ENCODE data around the gene WDR59.

DNA sequence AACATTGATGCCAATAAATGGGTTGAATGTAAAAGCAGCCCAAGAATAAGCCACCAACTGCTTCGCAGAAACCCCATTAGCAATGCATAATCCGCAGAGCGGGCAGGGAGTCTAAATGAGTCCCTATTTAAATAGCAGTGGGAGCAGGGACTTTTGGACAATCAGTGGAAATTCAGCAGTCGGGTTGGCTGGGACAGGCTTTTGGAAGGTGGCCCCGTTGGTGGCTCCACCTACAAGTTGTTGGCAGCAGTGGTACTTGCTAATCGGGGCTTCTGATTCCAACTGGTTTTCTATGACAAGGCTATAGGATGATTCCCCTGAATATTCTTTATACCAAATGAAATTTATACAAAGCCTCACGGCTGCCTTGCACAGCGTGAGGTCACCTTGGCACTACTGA is 86.3 kb downstream of the WDR59 start:
- TF ChIP-seq, protein P1, sequence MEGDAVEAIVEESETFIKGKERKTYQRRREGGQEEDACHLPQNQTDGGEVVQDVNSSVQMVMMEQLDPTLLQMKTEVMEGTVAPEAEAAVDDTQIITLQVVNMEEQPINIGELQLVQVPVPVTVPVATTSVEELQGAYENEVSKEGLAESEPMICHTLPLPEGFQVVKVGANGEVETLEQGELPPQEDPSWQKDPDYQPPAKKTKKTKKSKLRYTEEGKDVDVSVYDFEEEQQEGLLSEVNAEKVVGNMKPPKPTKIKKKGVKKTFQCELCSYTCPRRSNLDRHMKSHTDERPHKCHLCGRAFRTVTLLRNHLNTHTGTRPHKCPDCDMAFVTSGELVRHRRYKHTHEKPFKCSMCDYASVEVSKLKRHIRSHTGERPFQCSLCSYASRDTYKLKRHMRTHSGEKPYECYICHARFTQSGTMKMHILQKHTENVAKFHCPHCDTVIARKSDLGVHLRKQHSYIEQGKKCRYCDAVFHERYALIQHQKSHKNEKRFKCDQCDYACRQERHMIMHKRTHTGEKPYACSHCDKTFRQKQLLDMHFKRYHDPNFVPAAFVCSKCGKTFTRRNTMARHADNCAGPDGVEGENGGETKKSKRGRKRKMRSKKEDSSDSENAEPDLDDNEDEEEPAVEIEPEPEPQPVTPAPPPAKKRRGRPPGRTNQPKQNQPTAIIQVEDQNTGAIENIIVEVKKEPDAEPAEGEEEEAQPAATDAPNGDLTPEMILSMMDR (conservative IDR thresholded peaks at IDR 0.05; ENCODE audit: low read depth, low read length): no peak
- TF ChIP-seq CEBPB (IDR thresholded peaks at IDR 0.05; ENCODE audit: low read depth, low read length): no peak
- TF ChIP-seq MAFK (IDR thresholded peaks at IDR 0.05; ENCODE audit: low read depth, low read length): no peak
- TF ChIP-seq RAD21 (IDR thresholded peaks at IDR 0.05; ENCODE audit: low read length): no peak
- TF ChIP-seq CHD1 (IDR thresholded peaks at IDR 0.05; ENCODE audit: low read depth, low read length): no peak
- TF ChIP-seq MXI1 (IDR thresholded peaks at IDR 0.05; ENCODE audit: borderline replicate concordance, low read depth, low read length): no peak
- TF ChIP-seq, protein P2, sequence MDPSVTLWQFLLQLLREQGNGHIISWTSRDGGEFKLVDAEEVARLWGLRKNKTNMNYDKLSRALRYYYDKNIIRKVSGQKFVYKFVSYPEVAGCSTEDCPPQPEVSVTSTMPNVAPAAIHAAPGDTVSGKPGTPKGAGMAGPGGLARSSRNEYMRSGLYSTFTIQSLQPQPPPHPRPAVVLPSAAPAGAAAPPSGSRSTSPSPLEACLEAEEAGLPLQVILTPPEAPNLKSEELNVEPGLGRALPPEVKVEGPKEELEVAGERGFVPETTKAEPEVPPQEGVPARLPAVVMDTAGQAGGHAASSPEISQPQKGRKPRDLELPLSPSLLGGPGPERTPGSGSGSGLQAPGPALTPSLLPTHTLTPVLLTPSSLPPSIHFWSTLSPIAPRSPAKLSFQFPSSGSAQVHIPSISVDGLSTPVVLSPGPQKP (IDR thresholded peaks at IDR 0.05; ENCODE audit: borderline replicate concordance, low read depth, low read length): no peak
- TF ChIP-seq, protein P3, sequence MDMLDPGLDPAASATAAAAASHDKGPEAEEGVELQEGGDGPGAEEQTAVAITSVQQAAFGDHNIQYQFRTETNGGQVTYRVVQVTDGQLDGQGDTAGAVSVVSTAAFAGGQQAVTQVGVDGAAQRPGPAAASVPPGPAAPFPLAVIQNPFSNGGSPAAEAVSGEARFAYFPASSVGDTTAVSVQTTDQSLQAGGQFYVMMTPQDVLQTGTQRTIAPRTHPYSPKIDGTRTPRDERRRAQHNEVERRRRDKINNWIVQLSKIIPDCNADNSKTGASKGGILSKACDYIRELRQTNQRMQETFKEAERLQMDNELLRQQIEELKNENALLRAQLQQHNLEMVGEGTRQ (IDR thresholded peaks at IDR 0.05; ENCODE audit: low read depth, low read length): no peak
- TF ChIP-seq RCOR1 (IDR thresholded peaks at IDR 0.05; ENCODE audit: insufficient replicate concordance, low read length): no peak
- no peak for TF ChIP-seq POLR2A (IDR thresholded peaks at IDR 0.05; ENCODE audit: low read depth, low read length)
- no peak for TF ChIP-seq RFX5 (IDR thresholded peaks at IDR 0.05; ENCODE audit: low read depth, low read length)

Measured in IMR-90 (cell line).